Activated CD8-positive, alpha-beta memory T cell treated with anti-CD3 and anti-CD28 coated beads for 4 hours (primary cell): ENCODE data around the gene OR9Q1.
"Not testable (repeated sequence)": the region's sequence is repeated elsewhere in the genome, so short reads cannot be mapped to it uniquely, and the experiment has no call there.

Source experiments
- DNase-seq, 2 donors: peaks; one replicate each; pipeline ENCODE4 v3.0.0-alpha.2; 2020; ENCODE audit warnings: low read depth in 2 of 2

OR9Q1 gene

GRCh38 chr11:58023435-58023931, at the start of gene OR9Q1:
TSS of gene OR9Q1 (plus strand) at chr11:58023881. CDS start at chr11:58179445, 155,564 bp downstream.
- no peak for DNase-seq

GRCh38 chr11:57974132-57974531, 49.5 kb upstream of the OR9Q1 start:
- no peak for DNase-seq

GRCh38 chr11:57974848-57975601, 48.7 kb upstream of the OR9Q1 start:
- no peak for DNase-seq

- DNase-seq: no peak
Measured at GRCh38 chr11:57977709-57978108, 46.0 kb upstream of the OR9Q1 start.

DNA sequence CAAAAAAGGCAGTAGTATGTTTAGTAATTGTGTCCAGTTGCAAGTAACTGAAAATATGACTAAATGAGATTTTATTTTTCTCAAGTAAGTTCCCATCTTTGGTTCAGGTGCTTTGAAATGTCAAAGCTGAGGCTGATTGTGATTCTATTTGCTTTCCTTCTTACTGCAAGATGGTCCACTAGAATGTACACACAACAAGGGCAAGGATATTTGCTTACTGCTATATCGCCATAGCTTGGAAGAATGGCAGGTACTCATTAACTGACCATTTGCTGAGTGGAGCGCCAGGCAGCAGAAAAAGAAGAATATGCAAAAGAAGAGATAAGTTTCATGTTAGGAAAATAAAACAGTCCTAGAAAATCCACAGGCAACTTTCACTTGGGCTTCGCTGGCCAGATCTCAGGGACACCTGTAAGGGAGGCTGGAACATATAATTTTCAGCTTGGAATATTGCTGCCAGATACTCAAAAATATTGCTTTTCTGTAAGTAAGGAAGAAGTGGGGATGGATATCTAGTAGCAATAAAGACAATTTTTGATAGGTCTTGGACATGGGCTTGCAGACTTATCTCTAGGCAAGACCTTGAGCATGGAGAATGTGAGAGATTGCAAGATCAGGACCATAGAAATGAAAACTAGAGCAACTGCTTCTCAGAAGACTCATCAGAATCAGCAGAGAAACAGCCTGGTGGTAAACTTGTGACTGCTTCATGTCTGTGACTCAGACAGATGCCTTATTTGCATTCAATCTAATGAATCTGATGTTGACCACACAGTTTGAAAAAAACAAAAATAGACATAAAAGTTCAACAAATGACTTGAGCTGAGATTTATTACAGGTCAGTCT, 44.8 kb upstream of the OR9Q1 start:
- DNase-seq: no peak

DNA sequence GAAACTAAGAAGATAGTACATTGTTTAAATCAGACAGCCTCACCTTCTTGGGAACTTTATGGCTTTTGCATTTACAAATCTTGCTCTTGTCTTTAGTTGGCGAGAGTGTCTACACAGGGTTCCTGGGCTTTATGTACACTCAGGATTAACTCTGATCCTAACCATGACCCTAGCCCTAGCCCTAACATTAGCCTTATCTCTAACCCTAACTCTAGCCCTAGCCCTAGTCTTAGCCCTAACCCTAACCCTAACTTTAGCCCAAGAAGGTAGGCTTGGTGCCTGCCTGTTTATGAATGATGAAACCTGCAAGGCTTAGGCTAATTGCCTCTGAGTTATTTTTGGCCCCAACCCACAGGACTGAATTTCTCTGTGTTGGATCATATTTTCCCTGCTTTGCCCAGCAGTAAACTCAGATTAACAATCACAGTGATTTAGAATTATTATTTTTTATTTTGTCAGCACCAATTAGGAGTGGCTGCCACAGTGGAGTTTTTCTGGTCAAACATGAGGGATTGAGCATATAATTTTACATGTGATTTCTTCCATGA, 44.1 kb upstream of the OR9Q1 start:
- no peak for DNase-seq

DNA sequence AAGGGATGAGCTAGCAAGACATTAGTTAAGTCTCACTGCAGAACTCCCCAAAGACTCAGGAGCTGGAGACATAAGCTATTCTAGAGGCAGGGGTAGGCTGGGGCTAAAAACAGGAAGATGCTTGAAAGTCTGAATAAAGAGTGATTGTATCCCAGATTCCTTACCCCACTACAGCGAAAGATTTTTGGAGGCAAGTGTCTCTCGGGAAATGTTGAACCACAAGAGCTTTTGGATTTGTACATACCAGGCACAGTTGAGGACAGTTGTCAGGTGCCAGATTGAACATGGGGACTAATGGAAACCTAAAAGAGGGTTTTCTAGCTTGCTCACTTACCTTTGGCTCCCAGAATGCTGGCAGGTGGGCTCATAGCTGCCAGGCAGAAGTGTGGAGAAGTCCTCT, 43.5 kb upstream of the OR9Q1 start:
- no peak for DNase-seq

DNA sequence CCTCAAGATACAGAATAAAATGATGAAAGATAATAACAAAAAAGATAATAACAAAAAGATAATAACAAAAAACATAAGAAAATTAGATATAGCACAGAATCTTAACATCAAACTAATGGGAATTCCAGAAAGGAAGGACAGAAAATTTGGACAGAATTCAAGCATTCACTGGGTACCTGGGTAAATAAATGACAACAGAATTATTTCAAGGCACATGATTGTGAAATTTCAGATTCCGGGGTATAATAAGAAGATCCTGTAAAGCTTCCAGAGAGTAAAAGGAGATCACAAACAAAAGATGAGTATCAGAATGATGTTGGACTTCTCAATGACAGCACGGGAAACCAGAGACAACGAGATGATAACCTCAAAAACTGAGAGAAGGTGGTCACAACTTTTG, 42.1 kb upstream of the OR9Q1 start:
- no peak for DNase-seq

GRCh38 chr11:57982776-57983175, 40.9 kb upstream of the OR9Q1 start:
- no peak for DNase-seq

DNA sequence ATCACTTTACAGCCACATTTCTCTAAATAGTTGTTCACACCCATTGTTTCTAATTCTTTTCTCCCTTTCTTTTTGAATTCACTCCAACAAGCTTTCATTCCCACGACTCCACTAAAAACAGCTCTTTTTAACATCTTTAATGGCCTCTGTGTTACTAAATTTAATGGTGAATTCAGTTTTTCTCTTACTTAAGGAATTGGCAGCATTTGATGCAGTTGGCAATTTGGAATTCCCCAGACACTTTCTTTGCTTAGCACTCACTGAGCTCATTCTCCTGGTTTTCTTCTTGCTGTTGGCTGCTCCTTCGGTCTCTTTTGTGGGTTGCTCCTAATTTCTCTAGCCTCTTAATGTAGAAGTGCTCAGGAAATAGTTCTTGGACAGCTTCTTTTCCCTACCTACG, 40.5 kb upstream of the OR9Q1 start:
- no peak for DNase-seq

DNA sequence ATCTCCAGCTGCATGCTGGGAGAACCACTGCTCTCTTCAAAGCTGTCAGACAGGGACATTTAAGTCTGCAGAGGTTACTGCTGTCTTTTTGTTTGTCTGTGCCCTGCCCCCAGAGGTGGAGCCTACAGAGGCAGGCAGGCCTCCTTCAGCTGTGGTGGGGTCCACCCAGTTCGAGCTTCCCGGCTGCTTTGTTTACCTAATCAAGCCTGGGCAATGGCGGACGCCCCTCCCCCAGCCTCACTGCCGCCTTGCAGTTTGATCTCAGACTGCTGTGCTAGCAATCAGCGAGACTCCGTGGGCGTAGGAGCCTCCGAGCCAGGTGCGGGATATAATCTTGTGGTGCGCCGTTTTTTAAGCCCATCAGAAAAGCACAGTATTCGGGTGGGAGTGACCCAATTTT, 24.2 kb upstream of the OR9Q1 start:
- not testable (repeated sequence) for DNase-seq

GRCh38 chr11:58000021-58000420, 23.7 kb upstream of the OR9Q1 start:
- not testable (repeated sequence) for DNase-seq

DNA sequence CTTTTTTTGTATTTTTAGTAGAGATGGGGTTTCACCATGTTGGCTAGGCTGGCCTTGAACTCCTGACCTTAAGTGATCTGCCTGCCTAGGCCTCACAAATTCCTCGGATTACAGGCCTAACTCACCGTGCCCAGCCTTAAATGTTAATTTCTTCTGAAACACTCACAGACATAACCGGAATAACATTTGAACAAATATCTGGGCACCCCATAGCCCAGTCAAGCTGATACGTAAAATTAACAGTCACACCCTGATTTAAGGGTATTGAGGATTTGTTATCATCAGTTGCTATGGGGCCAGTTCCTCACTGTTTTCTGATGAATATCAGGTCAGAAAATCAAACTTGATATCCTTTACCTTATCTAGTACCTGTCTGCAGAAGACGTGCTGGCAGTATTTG, 23.0 kb upstream of the OR9Q1 start:
- no peak for DNase-seq

GRCh38 chr11:58003036-58003435, 20.6 kb upstream of the OR9Q1 start:
- no peak for DNase-seq

- DNase-seq: no peak
Measured at GRCh38 chr11:58003591-58003990, 20.1 kb upstream of the OR9Q1 start.

- DNase-seq: no peak
Measured at GRCh38 chr11:58004664-58005063, 19.0 kb upstream of the OR9Q1 start.

- DNase-seq: no peak
Measured at GRCh38 chr11:58006940-58007339, 16.7 kb upstream of the OR9Q1 start.

DNA sequence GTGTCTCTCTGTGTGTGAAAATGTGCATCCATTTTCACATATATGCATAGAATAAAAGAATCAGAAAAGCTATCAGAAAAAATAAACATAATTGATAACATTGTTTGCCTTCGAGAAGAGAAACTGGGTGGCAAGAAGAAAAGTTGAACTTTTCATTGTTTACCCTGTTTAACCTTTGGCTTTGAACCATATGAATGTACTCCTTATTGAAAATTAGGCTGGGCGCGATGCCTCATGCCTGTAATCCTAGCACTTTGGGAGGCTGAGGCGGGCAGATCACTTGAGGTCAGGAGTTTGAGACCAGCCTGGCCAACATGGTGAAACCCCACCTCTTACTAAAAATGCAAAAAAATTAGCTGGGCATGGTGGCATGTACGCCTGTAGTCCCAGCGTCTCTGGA, 11.9 kb upstream of the OR9Q1 start:
- DNase-seq: no peak

DNA sequence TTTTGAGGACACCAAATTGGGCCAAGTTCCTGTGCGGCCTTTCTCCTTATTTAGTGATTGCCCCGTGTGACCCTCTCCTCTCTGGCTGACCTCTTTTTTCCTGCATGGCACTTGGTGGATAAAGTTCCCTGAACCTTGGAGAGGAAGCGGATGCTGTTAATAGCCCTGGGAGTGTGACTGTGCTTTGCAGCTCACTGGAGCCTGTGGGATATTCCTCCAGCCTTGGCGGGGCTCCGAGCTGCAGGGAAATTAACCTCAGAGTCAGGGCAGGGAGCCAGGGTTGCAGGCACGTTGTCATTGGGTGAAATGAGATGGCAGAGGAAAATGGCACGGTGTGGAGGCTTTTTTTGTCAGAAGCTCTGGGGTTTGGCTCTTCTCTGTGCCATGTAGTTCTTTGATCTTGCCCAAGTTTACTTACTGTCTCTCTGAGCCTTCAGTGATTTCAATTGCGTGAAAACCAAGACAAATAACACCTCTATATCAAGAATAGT, 965 bp downstream of the OR9Q1 start:
- no peak for DNase-seq

DNA sequence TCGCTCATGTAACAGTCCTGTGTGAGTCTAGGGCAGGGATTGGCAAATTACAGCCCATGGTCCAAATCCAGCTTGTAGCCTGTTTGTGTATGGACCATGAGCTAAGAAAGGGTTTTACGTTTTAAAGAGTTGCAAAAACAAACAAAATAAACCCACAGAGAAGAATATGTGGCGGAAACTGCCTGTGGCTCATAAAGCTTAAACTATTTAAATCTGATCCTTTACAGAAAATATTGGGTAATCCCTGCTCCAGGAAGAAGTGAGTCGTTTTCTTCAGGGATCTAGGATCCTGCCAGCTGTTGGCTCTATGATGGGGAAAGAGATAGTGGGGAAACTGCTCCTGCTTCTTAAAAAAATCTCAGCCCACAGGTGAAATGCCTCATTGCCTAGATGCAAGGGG, 3.7 kb downstream of the OR9Q1 start:
- no peak for DNase-seq

GRCh38 chr11:58028687-58029411, 5.2 kb downstream of the OR9Q1 start:
- DNase-seq: no peak

GRCh38 chr11:58030653-58031052, 7.0 kb downstream of the OR9Q1 start, which contains the start of gene OR6Q1:
TSS of gene OR6Q1 (plus strand) at chr11:58030953. CDS start at chr11:58030953, 0 bp downstream.
- no peak for DNase-seq
